SW 1271 (cell line): ENCODE data around the gene ENOSF1.

Experiments
- DNase-seq, 2 experiments: peaks; one replicate each; lab custom pipeline; 2025; lab: John Stamatoyannopoulos, UW

Gene ENOSF1

GRCh38 chr18:673769-674168, 38.7 kb downstream of the ENOSF1 start:
- DNase-seq: no peak

DNA sequence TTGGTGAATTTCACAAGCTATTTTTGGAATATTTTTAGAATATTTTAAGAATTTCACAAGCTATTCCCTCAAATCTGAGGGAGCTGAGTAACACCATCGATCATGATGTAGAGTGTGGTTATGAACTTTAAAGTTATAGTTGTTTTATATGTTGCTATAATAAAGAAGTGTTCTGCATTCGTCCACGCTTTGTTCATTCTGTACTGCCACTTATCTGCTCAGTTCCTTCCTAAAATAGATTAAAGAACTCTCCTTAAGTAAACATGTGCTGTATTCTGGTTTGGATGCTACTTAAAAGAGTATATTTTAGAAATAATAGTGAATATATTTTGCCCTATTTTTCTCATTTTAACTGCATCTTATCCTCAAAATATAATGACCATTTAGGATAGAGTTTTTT, 39.1 kb downstream of the ENOSF1 start:
- DNase-seq: no peak

DNA sequence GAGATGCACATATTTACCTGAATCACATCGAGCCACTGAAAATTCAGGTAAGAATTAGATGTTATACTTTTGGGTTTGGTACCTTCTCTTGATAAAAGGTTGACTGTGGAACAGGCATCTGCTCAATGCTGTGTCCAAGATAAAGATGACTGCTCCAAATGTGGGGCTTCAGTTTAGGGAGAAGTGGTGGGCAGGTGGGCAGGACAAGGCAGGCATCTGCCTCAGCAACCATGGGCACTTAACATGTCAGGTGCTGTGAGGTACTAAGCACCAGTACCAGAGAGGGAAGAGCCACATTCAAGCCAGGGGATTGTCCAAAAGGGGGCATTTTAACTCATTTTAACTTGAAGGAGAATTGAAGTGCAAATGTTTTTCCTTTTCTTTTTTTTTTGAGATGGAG, 41.0 kb downstream of the ENOSF1 start:
- no peak for DNase-seq

DNA sequence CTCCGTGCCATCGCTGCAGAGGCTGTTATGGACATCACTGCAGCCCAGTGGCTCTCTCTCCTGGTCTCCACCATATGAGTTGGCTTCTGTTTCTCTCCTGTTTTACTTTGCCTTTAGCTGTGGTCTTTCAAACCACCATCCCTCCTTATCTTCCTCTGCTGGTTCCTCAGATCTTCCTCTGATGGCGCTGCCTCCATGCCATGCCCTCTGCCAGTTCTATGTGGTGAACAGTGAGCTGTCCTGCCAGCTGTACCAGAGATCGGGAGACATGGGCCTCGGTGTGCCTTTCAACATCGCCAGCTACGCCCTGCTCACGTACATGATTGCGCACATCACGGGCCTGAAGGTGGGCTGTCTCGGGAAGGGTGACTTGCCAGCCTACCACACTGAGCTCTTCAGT, 41.9 kb downstream of the ENOSF1 start:
- DNase-seq: no peak

DNA sequence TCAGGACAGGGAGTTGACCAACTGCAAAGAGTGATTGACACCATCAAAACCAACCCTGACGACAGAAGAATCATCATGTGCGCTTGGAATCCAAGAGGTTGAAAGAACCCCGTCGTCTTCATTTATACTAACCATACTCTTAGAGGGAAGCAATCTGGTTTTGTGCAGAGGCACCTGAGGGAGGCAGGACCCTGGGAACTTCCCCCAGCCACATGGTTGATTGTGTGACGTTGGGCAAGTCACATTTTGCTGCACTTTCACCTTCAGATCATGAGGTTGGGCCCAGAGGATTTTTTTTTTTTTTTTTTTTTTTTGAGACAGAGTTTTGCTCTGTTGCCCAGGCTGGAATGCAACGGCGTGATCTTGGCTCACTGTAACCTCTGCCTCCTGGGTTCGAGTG, 43.4 kb downstream of the ENOSF1 start:
- DNase-seq: no peak

DNA sequence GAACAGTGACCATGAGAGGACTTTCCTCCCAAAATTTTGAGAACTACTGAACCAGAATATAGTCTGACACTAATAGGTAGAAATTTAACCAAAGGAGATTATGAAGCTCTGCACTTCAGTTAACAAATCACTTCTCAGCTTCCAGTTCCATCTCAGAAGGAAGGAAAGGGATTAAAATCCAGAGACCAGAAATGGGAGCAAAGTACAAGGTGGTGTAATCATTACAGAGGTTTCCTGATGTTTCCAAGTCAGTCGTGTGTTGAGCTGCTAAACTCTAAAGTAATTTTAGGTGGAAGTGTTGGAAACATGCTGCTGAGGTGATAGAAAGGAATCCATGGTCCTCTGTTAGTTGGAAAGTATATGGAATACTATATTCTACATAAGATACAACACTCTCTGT, 44.2 kb downstream of the ENOSF1 start:
- no peak for DNase-seq

GRCh38 chr18:666628-667027, 45.8 kb downstream of the ENOSF1 start:
- no peak for DNase-seq

DNA sequence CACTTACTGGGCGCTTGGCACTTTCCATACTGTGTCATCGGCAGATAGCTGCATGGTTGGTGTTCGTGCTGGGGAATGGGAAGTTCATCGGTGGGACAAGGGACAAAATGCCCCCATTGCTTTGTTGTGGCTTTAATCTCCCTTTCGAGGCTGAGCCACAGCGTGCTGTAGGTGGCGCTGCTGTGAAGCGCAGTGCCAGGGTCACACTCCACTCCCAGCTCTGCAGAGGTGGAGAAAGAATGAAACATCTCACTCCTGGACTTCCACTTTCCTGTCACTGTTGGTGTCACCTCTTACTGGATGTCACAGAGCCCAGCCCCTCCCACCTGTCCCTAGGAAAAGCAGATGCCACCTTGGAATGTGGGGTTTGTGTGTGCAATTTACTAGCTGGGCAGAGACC, 46.3 kb downstream of the ENOSF1 start:
- no peak for DNase-seq

- no peak for DNase-seq
Measured at GRCh38 chr18:662197-662596, 50.2 kb downstream of the ENOSF1 start.

DNA sequence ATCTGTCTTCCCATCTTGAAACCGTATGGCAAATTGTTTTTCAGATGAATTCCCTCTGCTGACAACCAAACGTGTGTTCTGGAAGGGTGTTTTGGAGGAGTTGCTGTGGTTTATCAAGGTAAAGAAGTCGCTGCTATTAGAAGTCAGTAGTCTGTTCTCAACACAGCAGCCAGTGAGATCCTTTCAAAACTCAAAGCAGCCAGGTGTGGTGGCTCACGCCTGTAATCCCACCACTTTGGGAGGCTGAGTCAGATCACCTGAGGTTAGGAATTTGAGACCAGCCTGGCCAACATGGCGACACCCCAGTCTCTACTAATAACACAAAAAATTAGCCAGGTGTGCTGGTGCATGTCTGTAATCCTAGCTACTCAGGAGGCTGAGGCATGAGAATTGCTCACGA, 52.8 kb downstream of the ENOSF1 start:
- DNase-seq: no peak

DNA sequence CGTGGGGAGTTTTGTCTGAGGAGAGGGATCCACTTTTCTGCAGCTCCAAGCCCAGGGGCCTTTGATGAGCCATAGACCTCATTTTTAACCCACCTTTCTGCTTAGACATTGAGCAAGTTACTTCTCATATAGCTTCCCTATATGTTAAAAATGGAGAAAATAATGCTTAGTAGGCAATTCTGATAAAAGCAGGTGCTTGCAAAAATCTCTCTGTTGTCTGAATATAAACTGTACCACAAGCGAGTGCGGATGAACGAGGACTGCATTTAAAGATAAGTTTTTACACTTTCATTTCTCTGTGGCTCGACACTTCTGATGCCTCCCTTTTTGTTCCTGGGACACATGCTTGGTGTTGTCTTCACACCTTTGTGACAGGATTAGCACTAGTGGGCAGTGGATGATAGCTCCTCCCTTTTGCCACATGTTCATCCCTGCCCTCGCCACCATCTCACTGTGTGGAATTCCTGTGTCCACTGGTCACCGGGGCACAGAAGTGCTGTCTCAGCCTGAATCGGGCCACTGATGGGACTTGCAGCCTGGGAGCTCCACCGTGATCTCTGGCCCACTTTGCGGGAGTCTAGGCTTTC, 53.4 kb downstream of the ENOSF1 start:
- no peak for DNase-seq

- DNase-seq: peak; percentile 74 to 83
Measured at GRCh38 chr18:658001-658946, 54.2 kb downstream of the ENOSF1 start.

- DNase-seq: peak; percentile 19 to 67
Measured at GRCh38 chr18:657311-658000, 55.0 kb downstream of the ENOSF1 start, which contains the start of gene TYMS. TSS of gene TYMS (plus strand) at chr18:657653. CDS start at chr18:657743, 90 bp downstream.

- no peak for DNase-seq
Measured at GRCh38 chr18:655445-655844, 57.0 kb downstream of the ENOSF1 start.

- no peak for DNase-seq
Measured at GRCh38 chr18:654601-655000, 57.8 kb downstream of the ENOSF1 start.

DNA sequence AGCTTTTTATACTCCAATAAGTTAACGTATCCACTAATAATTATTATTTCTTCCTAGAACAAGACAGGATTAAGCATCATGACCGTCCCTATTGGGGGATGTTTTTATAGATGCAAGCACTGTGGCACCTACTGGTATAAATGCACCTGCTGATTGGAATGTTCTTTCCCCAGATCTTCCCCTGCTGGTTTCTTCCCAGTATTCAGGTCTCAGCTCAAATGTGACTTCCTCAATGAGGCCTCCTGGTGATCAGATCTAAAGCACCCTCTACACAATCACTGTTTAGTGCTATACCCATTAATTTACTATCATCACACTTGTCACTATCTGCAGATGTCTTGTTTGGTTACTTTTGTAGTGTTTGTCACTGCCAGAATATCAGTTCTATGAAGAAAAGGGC, 58.9 kb downstream of the ENOSF1 start:
- no peak for DNase-seq

GRCh38 chr18:652131-652530, 60.3 kb downstream of the ENOSF1 start:
- no peak for DNase-seq

DNA sequence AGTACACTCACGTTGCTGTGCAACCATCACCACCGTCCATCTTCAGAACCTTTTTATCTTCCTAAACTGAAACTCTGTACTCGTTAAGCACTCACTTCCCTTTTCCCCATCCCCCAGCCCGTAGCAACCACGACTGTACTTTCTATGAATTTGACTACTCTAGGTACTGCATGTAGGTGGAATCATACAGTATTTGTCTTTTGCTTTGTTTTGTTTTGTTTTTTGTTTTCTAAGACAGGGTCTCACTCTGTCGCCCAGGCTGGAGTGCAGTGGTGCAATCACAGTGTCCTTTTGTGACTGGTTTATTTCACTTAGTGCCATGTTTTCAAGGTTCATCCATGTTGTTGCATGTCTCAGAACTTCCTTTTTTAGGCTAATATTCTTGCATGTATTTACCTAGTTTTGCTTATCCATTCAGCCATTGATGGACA, 62.0 kb downstream of the ENOSF1 start:
- no peak for DNase-seq

DNA sequence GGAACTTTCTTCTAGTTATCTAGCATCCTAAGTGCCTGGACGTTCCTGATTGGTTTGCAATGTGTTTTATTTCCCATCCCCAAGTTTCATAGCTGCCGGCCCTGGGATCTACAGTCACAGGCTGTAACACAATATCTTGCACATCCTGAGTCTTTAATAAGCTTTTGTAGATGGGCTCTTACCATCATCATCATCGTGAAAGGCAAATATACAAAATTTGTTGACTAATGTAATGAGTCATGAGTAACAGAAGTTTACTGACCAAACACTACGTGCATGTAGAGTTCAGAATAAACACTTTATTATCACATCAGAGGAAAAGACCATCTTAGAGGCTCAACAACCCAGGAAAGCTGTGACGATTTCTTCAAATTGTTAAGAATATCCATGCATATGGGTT, 63.1 kb downstream of the ENOSF1 start:
- DNase-seq: no peak

DNA sequence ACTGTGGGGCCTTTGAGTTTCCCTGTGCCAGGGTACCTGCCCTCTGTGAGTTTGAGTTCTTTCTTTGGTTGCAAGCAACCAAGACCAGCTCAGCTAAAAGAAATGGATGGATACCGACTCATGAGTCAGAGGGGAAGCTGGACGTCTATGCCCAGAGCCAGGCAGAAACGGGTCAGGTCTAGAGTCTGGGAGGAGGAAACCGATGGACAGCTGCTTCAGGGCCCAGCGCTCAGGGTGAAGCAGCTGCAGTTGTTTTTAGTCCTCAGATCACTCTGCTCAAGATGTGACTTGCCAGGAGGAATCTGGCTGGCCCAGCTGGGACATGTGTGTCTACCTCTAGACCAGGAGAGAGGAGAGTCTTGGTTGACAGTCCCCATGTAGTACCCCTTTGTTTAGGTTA, 65.1 kb downstream of the ENOSF1 start:
- no peak for DNase-seq

DNA sequence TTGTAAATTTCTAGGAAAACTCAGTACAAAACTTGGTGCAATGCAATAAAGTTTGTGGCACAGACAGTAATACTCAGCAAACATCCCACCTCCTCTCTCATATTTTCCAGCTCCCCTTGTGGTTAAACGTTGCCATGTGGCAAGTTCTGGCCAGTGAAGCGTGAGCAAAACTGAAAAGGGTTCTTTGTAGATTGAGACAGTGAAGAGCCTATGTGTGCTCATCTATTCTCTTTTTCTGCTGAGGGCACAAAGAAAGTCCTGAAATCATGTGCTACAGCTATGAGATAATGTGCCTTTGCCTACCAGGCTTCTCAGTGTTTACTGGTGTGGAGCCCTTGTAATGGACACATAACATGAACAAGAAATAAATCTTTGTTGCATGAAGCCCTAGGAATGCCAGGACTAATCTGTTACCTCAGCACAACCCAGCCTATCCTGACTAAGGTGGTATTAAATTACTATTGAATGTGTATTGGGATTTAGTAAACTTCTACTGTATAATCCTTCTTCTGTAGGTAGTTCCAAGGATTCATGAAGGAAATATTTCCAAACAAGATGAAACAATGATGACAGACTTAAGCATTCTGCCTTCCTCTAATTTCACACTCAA, 67.9 kb downstream of the ENOSF1 start:
- no peak for DNase-seq

GRCh38 chr18:641224-641623, 71.2 kb downstream of the ENOSF1 start:
- no peak for DNase-seq
